Activated CD4-positive, alpha-beta T cell treated with anti-CD3 and anti-CD28 coated beads, Interleukin-2, amount 10 ng/mL, durations not matched to agents 24 days and 14 days (primary cell): ENCODE data around the gene SLC10A2. TPM values are rescaled to one million over a fixed set of nuclear protein-coding genes. Genes with fewer than 3 reads are reported as not detected.
"Not testable (repeated sequence)": the region's sequence is repeated elsewhere in the genome, so short reads cannot be mapped to it uniquely, and the experiment has no call there.

Experiments
- DNase-seq: peaks from one replicate; pipeline ENCODE4 v3.0.0; 2022
- H3K27ac Mint-ChIP-seq: one replicate; pipeline ENCODE4 v1.8.0; 2022; ENCODE audit warnings: mild to moderate bottlenecking, mixed read lengths
- H3K27me3 Mint-ChIP-seq: one replicate; pipeline ENCODE4 v1.8.0; 2022; ENCODE audit warnings: mixed read lengths
- H3K36me3 Mint-ChIP-seq: one replicate; pipeline ENCODE4 v1.8.0; 2022; ENCODE audit warnings: low read depth, mild to moderate bottlenecking, mixed read lengths
- H3K4me1 Mint-ChIP-seq: one replicate; pipeline ENCODE4 v1.8.0; 2021; ENCODE audit warnings: mixed read lengths
- H3K4me3 Mint-ChIP-seq: one replicate; pipeline ENCODE4 v1.8.0; 2022; ENCODE audit warnings: mild to moderate bottlenecking, moderate library complexity, mixed read lengths
- H3K9me3 Mint-ChIP-seq: one replicate; pipeline ENCODE4 v1.8.0; 2021; ENCODE audit warnings: mixed read lengths
- intact Hi-C: fragments of 100-400 bp; cut with micrococcal nuclease; formaldehyde crosslinking; loops from one replicate; pipeline ENCODE4 v1.15.1; 2023
- total RNA-seq: library from RNA; stranded (reverse); gene quantifications from 2 replicates; pipeline ENCODE4 v1.2.3, GENCODE V29; 2022

The SLC10A2 gene, protein sequence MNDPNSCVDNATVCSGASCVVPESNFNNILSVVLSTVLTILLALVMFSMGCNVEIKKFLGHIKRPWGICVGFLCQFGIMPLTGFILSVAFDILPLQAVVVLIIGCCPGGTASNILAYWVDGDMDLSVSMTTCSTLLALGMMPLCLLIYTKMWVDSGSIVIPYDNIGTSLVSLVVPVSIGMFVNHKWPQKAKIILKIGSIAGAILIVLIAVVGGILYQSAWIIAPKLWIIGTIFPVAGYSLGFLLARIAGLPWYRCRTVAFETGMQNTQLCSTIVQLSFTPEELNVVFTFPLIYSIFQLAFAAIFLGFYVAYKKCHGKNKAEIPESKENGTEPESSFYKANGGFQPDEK
- not detected in 2 replicates for total RNA-seq

DNA sequence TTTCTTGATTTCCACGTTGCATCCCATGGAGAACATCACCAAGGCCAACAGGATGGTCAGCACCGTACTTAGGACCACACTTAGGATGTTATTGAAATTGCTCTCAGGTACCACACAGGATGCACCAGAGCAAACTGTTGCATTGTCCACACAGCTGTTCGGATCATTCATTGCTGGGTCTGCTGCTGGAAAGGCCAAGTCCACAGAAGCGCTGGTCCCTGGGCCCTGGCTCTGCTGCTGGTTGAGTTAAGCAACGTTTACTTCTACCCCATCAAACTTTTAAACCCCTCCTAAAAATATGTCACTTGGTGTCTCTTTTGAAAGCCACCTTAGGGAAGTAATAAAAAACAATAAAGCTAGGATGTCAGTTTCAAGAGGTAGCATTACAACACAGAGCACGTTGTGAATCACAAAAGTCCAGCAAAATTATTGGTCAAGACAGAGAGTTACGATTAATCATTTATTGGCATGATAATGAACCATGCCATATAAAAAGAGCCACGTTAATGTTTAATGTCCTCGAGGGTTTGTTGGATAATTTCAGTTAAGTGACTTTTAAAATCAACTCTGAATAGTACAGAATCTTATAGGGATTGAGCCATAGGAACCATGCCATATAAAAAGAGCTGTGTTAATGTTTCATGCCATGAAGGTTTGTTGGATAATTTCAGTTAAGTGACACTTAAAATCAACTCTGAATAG, at the start of gene SLC10A2:
TSS of gene SLC10A2 (minus strand) at position 339 of the 702 bp plus-strand sequence. CDS start at position 171, 168 bp downstream.
- Mint-ChIP-seq H3K4me3 (no peak within 1 kb of the TSS), H3K36me3 (no peaks in the 10 kb centered on the region), H3K4me1 (no peaks in the 10 kb centered on the region), H3K27ac (no peak within 1 kb of the TSS), H3K27me3 (no peaks in the 10 kb centered on the region), H3K9me3 (no peaks in the 10 kb centered on the region)
- intact Hi-C loops: no loop called here
- DNase-seq: no peak

DNA sequence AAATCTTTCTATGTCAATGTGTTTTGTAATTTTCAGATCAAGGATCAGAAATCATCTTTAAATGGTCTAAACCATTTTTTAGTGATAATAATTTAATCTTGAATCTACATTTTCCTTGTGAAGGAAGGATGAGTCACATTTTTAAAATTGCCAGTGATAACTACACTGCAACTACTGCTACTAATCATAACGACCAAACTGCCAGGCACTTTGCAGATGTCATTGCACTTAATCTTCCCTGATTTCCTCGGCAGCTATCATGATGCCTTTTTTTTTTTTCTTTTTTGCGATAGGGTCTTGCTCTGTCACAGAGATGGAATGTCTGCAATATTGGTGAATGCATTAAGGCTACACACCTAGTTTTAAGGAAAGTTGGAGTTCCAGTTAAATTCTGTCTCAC, 41.4 kb upstream of the SLC10A2 start:
- Mint-ChIP-seq H3K36me3 (no peaks in the 10 kb centered on the region), H3K4me1 (no peaks in the 10 kb centered on the region), H3K4me3 (no peak overlapping the region), H3K9me3 (no peaks in the 10 kb centered on the region), H3K27ac (no peak overlapping the region), H3K27me3 (no peaks in the 10 kb centered on the region)
- intact Hi-C loops: no loop called here
- peak; percentile 11 for DNase-seq

DNA sequence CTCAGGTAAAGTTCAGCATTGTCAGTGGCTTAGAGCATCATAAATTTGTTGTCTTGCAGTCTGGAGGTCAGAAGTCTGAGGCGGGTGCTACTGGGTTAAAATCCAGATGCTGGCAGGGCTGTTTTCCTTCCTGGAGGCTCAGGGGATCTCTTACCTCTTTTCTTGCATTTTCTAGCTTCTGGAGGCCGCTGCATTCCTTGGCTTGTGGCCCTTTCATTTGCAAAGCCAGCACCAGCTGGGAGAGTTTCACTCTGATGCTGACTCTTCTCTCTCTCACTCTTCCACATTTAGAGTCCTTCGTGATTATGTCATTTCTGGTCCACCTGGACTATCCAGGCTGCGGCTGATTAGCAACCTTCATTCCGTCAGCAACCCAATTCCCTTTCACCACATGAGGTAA, 38.1 kb upstream of the SLC10A2 start:
- no peak overlapping the region for H3K4me3 Mint-ChIP-seq
- H3K36me3 Mint-ChIP-seq: no peaks in the 10 kb centered on the region
- no peaks in the 10 kb centered on the region for H3K4me1 Mint-ChIP-seq
- intact Hi-C loops: no loop called here
- H3K27ac Mint-ChIP-seq: no peak overlapping the region
- H3K27me3 Mint-ChIP-seq: no peaks in the 10 kb centered on the region
- DNase-seq: no peak
- H3K9me3 Mint-ChIP-seq: no peaks in the 10 kb centered on the region

DNA sequence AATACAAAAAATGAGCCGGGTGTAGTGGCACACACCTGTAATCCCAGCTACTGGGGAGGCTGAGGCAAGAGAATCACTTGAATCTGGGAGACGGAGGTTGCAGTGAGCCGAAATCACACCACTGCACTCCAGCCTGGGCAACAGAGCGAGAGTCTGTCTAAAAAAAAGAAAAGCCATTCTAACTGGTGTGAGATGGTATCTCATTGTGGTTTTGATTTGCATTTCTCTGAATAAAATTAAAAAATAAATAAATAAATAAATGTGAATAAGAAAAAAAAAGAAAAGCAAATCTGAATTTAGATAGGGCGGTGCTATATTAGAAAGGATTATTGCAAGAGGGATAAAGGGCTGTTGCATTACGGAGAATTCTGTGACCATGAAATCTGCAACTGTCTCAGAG, 37.2 kb upstream of the SLC10A2 start:
- H3K36me3 Mint-ChIP-seq, intact Hi-C loops, H3K27ac Mint-ChIP-seq, H3K4me1 Mint-ChIP-seq, H3K27me3 Mint-ChIP-seq, H3K9me3 Mint-ChIP-seq, DNase-seq, H3K4me3 Mint-ChIP-seq: not testable (repeated sequence)

DNA sequence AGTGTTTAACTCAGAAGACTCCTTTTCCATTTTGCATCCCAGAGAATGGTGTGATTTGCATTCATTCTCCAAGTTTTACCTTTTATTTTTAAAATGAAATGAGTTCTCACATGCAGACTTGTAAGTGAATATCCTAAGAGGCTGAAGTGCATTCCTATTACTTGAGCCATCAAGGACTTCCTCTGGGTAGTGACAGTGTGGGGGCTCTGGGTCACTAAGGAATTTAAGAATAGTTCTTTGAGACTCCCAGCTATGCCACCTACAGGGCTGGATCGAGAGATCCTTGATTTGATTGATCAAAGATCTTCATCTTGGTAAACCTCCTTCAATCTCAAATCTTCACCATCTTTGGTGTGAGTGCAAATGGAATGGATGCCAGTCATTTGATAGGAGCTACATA, 36.3 kb upstream of the SLC10A2 start:
- Mint-ChIP-seq H3K4me3 (no peak overlapping the region), H3K4me1 (no peaks in the 10 kb centered on the region), H3K27ac (no peak overlapping the region), H3K9me3 (no peaks in the 10 kb centered on the region), H3K27me3 (no peaks in the 10 kb centered on the region), H3K36me3 (no peaks in the 10 kb centered on the region)
- intact Hi-C loops: no loop called here
- DNase-seq: no peak

DNA sequence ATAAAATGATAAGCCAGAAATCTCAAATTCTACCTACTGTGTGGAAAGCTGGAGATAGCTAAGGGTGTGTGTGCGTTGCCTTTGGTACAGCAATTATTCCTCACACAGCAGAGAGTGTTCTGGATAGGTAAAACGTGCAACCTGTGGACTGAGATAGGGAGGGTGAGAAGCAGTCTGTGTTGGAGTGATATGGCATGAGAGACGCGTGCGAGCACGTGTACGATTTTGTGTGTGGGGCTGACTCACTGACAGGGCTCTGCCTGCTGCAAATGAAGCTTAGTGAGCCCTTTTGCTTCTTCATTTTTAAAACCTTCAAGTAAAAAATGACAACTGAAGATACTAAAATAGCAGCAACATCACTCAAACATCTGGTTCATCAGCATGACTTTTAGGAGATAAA, 35.7 kb upstream of the SLC10A2 start:
- Mint-ChIP-seq H3K4me3 (no peak overlapping the region), H3K36me3 (no peaks in the 10 kb centered on the region), H3K9me3 (no peaks in the 10 kb centered on the region), H3K27ac (no peak overlapping the region), H3K4me1 (no peaks in the 10 kb centered on the region), H3K27me3 (no peaks in the 10 kb centered on the region)
- intact Hi-C loops: no loop called here
- no peak for DNase-seq

DNA sequence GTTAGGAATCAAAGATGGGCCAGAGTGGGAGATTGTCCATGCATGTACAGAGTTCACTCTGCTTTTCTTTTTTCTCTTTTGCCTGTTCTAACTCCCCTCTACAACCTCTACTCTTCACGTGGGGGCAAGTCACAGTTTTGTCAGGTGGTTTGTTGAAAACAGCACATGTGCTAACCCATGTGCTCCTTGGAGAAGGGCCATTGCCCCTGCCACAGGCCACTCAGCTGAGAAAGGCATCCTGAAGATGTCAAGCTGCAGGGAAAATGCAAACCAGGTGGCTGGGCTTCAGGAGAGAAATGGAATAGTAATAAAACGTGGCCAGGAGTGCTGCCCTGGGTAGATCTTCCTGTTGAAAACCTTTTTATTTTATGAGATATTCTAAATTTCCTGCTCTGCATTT, 35.3 kb upstream of the SLC10A2 start:
- Mint-ChIP-seq H3K4me1 (no peaks in the 10 kb centered on the region), H3K4me3 (no peak overlapping the region), H3K27ac (no peak overlapping the region), H3K27me3 (no peaks in the 10 kb centered on the region), H3K9me3 (no peaks in the 10 kb centered on the region), H3K36me3 (no peaks in the 10 kb centered on the region)
- no peak for DNase-seq
- intact Hi-C loops: no loop called here

DNA sequence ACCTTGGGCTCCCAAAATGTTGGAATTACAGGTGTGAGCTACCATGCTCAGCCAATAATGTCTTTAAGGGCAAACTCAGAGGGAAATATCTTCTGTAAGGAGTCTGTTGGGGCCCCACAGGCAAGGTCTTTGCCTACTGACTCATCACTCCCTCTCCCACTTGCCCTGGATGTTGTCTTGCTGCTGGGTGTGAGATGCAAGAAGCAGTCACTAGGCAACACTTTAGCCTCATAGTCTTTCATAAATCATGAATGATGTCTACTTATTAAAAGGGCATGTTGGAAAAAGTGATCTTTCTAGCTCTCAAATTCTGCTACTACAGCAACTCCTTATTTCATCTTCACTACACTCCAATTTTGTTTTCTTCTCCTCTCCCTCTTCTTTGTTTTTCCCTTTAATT, 34.6 kb upstream of the SLC10A2 start:
- no peak for DNase-seq
- Mint-ChIP-seq H3K9me3 (no peaks in the 10 kb centered on the region), H3K4me3 (no peak overlapping the region), H3K4me1 (no peaks in the 10 kb centered on the region), H3K27ac (no peak overlapping the region), H3K27me3 (no peaks in the 10 kb centered on the region), H3K36me3 (no peaks in the 10 kb centered on the region)
- intact Hi-C loops: no loop called here

DNA sequence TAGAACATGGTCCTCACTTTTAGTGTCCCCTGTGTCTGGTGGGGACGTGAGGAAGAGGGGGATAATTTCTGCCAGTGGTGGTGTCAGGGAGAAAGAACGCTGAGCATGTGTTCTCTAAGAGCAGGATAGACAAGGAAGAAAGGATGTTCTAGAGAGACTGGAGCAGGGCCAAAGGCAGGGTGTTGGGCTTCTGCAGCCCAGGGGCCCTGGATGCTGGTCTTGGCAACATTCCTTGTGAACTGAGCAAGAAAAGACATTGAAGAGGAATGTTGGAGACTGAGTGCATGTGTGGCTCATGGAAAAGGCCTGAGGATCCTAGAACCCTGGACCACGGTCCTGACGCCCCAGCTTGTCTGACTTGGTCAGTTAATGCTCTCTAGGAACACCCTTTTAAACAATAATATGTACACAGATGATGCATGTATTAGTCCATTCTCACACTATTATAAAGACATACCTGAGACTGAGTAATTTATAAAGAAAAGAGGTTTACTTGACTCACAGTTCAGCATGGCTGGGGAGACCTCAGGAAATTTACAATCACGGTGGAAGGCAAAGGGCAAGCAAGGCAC, 33.6 kb upstream of the SLC10A2 start:
- intact Hi-C loops: no loop called here
- Mint-ChIP-seq H3K27ac (no peak overlapping the region), H3K4me3 (no peak overlapping the region), H3K4me1 (no peaks in the 10 kb centered on the region), H3K36me3 (no peaks in the 10 kb centered on the region), H3K27me3 (no peaks in the 10 kb centered on the region), H3K9me3 (no peaks in the 10 kb centered on the region)
- no peak for DNase-seq

DNA sequence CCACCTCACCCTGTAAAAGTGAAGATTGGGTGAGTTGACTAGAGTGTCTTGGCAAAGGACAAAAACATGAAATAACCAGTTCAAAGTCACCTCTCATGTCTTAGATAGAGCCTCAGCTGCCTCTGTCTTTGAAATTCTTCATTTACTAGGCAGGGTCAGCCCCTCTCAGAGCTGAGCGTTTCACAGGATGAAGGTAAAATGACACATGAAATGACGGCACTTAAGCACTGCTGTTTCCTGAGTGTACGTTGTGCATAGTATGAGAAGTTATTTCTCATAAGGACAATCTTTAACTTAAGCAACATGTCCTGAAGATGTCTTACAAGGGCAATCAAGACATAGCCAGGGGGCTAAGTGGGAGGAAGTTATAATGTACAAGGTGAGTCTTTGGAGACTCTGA, 32.3 kb upstream of the SLC10A2 start:
- Mint-ChIP-seq H3K4me3 (no peak overlapping the region), H3K9me3 (peaks cover 6% of the 10 kb centered on the region), H3K4me1 (no peaks in the 10 kb centered on the region), H3K27me3 (no peaks in the 10 kb centered on the region), H3K27ac (no peak overlapping the region), H3K36me3 (no peaks in the 10 kb centered on the region)
- intact Hi-C loops: no loop called here
- no peak for DNase-seq

DNA sequence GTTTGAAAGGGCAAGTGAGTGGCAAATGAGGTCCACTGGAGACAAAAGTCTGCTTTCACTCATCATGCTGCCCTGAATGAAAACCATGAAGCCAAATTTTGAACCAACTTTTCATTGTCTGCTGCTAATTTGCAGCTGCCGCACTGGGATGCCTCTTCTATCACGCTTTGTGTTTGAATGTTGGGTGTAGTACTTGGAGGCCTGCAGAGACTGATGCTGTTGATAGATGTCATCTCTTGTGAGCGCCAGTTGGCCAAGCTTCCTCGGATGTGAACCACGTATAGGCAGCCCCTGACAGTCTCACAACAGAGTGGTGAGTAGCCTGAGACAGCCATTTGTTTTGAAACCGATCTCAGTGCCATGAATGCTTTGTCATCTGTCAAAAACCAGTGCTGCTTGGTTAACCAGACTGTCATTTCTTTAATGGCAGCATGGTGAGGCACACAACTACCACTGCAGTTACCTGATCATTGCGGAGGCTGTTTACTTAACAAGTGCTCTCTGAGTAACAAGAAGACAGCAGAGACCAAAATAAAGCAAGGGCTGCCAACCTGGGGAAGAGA, 31.2 kb upstream of the SLC10A2 start:
- Mint-ChIP-seq H3K4me1 (no peaks in the 10 kb centered on the region), H3K36me3 (no peaks in the 10 kb centered on the region), H3K27me3 (no peaks in the 10 kb centered on the region), H3K4me3 (no peak overlapping the region), H3K9me3 (peaks cover 9% of the 10 kb centered on the region), H3K27ac (no peak overlapping the region)
- no peak for DNase-seq
- intact Hi-C loops: no loop called here

DNA sequence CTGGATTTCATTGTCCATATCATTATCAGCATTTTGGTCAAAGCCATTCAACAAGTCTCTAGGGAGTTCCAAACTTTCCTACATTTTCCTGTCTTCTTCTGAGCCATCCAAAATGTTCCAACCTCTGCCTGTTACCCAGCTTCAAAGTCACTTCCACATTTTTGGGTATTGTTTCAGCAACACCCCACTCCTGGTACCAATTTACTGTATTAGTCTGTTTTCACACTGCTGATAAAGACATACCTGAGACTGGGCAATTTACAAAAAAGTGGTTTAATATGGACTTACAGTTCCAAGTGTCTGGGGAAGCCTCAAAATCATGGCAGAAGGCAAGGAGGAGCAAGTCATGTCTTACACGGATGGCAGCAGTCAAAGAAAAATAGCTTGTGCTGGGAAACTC, 27.4 kb upstream of the SLC10A2 start:
- H3K27me3 Mint-ChIP-seq, H3K9me3 Mint-ChIP-seq, intact Hi-C loops, H3K4me1 Mint-ChIP-seq, H3K36me3 Mint-ChIP-seq, H3K27ac Mint-ChIP-seq, H3K4me3 Mint-ChIP-seq, DNase-seq: not testable (repeated sequence)

DNA sequence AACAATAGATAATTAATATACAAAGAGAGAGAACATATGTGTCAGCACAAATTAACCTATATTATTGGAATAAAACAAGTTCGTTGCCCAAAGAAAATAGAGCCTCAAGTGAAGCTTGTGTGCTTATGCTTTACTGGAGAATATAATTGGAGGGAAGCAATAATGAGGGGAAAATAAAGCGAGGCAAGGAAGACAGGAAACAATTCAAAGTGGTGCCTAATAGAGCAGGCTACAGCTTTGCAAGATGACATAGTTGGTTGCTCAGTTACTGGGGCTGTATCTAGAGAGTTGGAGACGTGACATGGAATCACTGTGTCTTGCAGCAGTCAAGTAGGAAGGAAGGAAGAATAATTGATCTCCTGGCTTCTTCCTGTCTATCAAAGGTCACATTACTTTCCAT, 21.1 kb upstream of the SLC10A2 start:
- H3K4me1 Mint-ChIP-seq: no peaks in the 10 kb centered on the region
- DNase-seq: no peak

DNA sequence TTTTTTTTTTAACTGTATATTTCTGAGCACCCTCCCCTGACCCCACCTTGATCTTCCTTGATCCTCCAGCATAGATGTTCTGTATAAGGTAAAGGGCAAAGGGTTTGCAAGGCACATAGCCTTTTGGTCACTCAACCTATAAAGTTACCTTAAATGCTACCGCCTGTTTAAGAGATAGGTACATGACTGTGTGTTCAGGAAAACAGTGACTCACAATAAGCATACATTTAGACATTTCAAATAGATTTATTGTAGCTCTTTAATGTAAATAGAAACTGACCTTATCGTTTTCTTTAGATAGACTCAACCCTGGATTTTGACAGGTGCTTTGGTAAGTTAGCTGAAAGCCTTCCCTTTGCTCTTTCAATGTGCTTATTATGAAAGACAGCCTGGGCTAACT, 15.2 kb upstream of the SLC10A2 start:
- H3K4me1 Mint-ChIP-seq: no peaks in the 10 kb centered on the region
- intact Hi-C loops: no loop called here
- no peaks in the 10 kb centered on the region for H3K36me3 Mint-ChIP-seq
- H3K9me3 Mint-ChIP-seq: no peaks in the 10 kb centered on the region
- no peak for DNase-seq
- H3K27me3 Mint-ChIP-seq: no peaks in the 10 kb centered on the region
- H3K4me3 Mint-ChIP-seq: no peak overlapping the region
- H3K27ac Mint-ChIP-seq: no peak overlapping the region

More for the DNA sequence above, 21.1 kb upstream of the SLC10A2 start:
- Mint-ChIP-seq H3K27me3 (no peaks in the 10 kb centered on the region), H3K27ac (no peak overlapping the region), H3K4me3 (no peak overlapping the region), H3K36me3 (no peaks in the 10 kb centered on the region), H3K9me3 (no peaks in the 10 kb centered on the region)
- intact Hi-C loops: no loop called here
